Neural cell (in vitro differentiated cells): ENCODE results near the gene TTLL1. TPM values are rescaled to one million over a fixed set of nuclear protein-coding genes. Genes with fewer than 3 reads are reported as not detected.
"Not testable (repeated sequence)": the region's sequence is repeated elsewhere in the genome, so short reads cannot be mapped to it uniquely, and the experiment has no call there.

Experiments
- H2AFZ ChIP-seq: fragments of 200-600, 300-800 bp; sonication (generic), shearing (Covaris generic); 2 replicates; pipeline ENCODE4 v1.6.0; 2014; ENCODE audit warnings: low read depth, mild to moderate bottlenecking, antibody characterized with exemption, low read length, moderate library complexity
- H3F3A ChIP-seq: fragments of 200-600 bp; shearing (Covaris generic); 2 replicates; pipeline ENCODE4 v1.6.1; 2016; ENCODE audit warnings: mild to moderate bottlenecking, moderate library complexity, mixed read lengths, antibody characterized with exemption, low read length; ENCODE audit not compliant: insufficient read depth, poor library complexity, severe bottlenecking
- H3K27ac ChIP-seq: fragments of 200-600, 300-800 bp; sonication (generic), shearing (Covaris generic); 2 replicates; pipeline ENCODE4 v1.5.1; 2014; ENCODE audit warnings: mild to moderate bottlenecking, low read length, moderate library complexity
- H3K27me3 ChIP-seq: fragments of 300-800, 200-600 bp; sonication (generic), shearing (Covaris generic); 2 replicates; pipeline ENCODE4 v1.6.0; 2014; ENCODE audit warnings: mild to moderate bottlenecking, low read depth, low read length, moderate library complexity; ENCODE audit not compliant: insufficient read depth
- H3K36me3 ChIP-seq: fragments of 300-800, 200-600 bp; sonication (generic), shearing (Covaris generic); 2 replicates; pipeline ENCODE4 v1.5.1; 2014; ENCODE audit warnings: mild to moderate bottlenecking, antibody characterized with exemption, low read length, moderate library complexity; ENCODE audit not compliant: insufficient read depth
- H3K4me2 ChIP-seq: fragments of 300-800, 200-600 bp; sonication (generic), shearing (Covaris generic); 2 replicates; pipeline ENCODE4 v1.6.0; 2014; ENCODE audit warnings: mild to moderate bottlenecking, low read length
- H3K4me3 ChIP-seq: fragments of 300-800, 200-600 bp; sonication (generic), shearing (Covaris generic); 2 replicates; pipeline ENCODE4 v1.5.1; 2014; ENCODE audit warnings: mild to moderate bottlenecking, low read length, moderate library complexity
- H3K79me2 ChIP-seq: fragments of 200-600 bp; shearing (Covaris generic); replicated peaks from 2 replicates; pipeline ENCODE4 v1.6.0; 2014; ENCODE audit warnings: mild to moderate bottlenecking, low read length, moderate library complexity; ENCODE audit not compliant: insufficient read depth
- H3K9ac ChIP-seq: fragments of 300-800, 200-600 bp; sonication (generic), shearing (Covaris generic); 2 replicates; pipeline ENCODE4 v1.6.1; 2016; ENCODE audit warnings: mild to moderate bottlenecking, low read length, mixed read lengths
- H3K9me2 ChIP-seq: fragments of 200-600 bp; shearing (Covaris generic); 2 replicates; pipeline ENCODE4 v1.6.1; 2016; ENCODE audit warnings: mild to moderate bottlenecking, low read length, mixed read lengths; ENCODE audit not compliant: insufficient read depth
- H3K9me3 ChIP-seq: fragments of 200-600, 300-800 bp; sonication (generic), shearing (Covaris generic); 2 replicates; pipeline ENCODE4 v1.6.1; 2016; ENCODE audit warnings: mild to moderate bottlenecking, mixed run types, low read length, moderate library complexity, mixed read lengths
- H4K20me1 ChIP-seq: fragments of 200-600 bp; shearing (Covaris generic); 2 replicates; pipeline ENCODE4 v1.6.1; 2016; ENCODE audit warnings: mild to moderate bottlenecking, mixed run types; ENCODE audit not compliant: insufficient read depth
- EP300 ChIP-seq: fragments of 450-650 bp; conservative IDR thresholded peaks from 2 replicates; pipeline ENCODE4 v1.6.1; 2014; ENCODE audit warnings: antibody characterized with exemption, mild to moderate bottlenecking, moderate library complexity; ENCODE audit not compliant: poor library complexity, severe bottlenecking
- EZH2 ChIP-seq: fragments of 200-600, 300-800 bp; shearing (Covaris generic), sonication (generic); IDR thresholded peaks from 2 replicates; pipeline ENCODE4 v1.6.1; 2014; ENCODE audit warnings: antibody characterized with exemption, low read length, borderline replicate concordance, mild to moderate bottlenecking; ENCODE audit not compliant: insufficient read depth, poor library complexity, severe bottlenecking
- MXI1 ChIP-seq: fragments of 450-650 bp; conservative IDR thresholded peaks from 2 replicates; pipeline ENCODE4 v1.6.1; 2014; ENCODE audit warnings: antibody characterized with exemption, mild to moderate bottlenecking; ENCODE audit not compliant: poor library complexity, severe bottlenecking
- POLR2AphosphoS5 ChIP-seq: IDR thresholded peaks from 2 replicates; pipeline ENCODE4 v1.6.1; 2012
- RAD21 ChIP-seq: fragments of 450-650 bp; conservative IDR thresholded peaks from 2 replicates; pipeline ENCODE4 v1.6.1; 2014; ENCODE audit warnings: antibody characterized with exemption, mild to moderate bottlenecking, moderate library complexity
- SMC3 ChIP-seq: fragments of 450-650 bp; conservative IDR thresholded peaks from 2 replicates; pipeline ENCODE4 v1.6.1; 2014; ENCODE audit warnings: antibody characterized with exemption, mild to moderate bottlenecking, moderate library complexity; ENCODE audit not compliant: poor library complexity
- TAF1 ChIP-seq: IDR thresholded peaks from 2 replicates; pipeline ENCODE4 v1.6.1; 2012; ENCODE audit warnings: low read depth
- polyA plus RNA-seq: library from polyadenylated mRNA; depleted of rRNA; stranded (reverse); fragments of >200 nt; gene quantifications from 2 replicates; pipeline ENCODE4 v1.2.3, GENCODE V29; 2014
- TF ChIP-seq, protein P1 (sequence below): fragments of 450-650 bp; IDR thresholded peaks from 2 replicates; pipeline ENCODE4 v1.5.1; 2014; ENCODE audit warnings: antibody characterized with exemption, mild to moderate bottlenecking, moderate library complexity; ENCODE audit not compliant: poor library complexity, severe bottlenecking
- TF ChIP-seq, protein P2 (sequence below): IDR thresholded peaks from 2 replicates; pipeline ENCODE4 v1.6.1; 2012; ENCODE audit warnings: borderline replicate concordance

The TTLL1 gene
- polyA plus RNA-seq, 1 donor from 2014 or later = 36.3 TPM

DNA sequence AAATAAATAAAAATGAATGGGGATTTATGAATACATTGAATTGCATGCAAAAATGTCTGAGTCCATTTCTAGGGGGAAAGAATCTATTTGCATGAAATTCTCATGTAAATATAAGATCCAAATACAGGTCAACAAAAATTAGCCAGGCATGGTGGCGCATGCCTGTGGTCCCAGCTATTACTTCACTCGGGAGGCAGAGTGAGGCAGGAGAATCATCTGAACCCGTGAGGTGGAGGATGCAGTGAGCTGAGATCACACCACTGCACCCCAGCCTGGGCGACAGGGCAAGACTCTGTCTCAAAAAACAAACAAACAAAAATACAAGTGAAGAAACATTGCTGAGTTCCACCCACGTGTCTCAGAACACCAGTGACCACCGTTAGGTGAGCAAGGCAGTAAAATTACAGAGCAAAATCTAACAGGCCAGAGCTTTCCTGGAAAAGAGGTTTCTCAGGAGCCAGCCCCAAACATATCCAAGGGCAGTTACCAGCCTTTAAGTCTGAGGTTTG is 91.6 kb downstream of the TTLL1 start:
- Histone ChIP-seq H3K9me3 (peaks cover 3% of the 10 kb centered on the region), H3K4me2 (no peak overlapping the region), H3K79me2 (peaks cover 14% of the 10 kb centered on the region), H3F3A (no peaks in the 10 kb centered on the region), H3K27ac (no peak overlapping the region), H3K9me2 (no peaks in the 10 kb centered on the region), H3K4me3 (no peak overlapping the region), H3K27me3 (no peaks in the 10 kb centered on the region), H2AFZ (no peak overlapping the region), H3K36me3 (no peaks in the 10 kb centered on the region), H4K20me1 (no peaks in the 10 kb centered on the region), H3K9ac (no peak overlapping the region)
- no peak for TF ChIP-seq EZH2
- no peak for TF ChIP-seq EP300
- no peak for TF ChIP-seq RAD21
- TF ChIP-seq MXI1 = no peak
- TF ChIP-seq, protein P1, sequence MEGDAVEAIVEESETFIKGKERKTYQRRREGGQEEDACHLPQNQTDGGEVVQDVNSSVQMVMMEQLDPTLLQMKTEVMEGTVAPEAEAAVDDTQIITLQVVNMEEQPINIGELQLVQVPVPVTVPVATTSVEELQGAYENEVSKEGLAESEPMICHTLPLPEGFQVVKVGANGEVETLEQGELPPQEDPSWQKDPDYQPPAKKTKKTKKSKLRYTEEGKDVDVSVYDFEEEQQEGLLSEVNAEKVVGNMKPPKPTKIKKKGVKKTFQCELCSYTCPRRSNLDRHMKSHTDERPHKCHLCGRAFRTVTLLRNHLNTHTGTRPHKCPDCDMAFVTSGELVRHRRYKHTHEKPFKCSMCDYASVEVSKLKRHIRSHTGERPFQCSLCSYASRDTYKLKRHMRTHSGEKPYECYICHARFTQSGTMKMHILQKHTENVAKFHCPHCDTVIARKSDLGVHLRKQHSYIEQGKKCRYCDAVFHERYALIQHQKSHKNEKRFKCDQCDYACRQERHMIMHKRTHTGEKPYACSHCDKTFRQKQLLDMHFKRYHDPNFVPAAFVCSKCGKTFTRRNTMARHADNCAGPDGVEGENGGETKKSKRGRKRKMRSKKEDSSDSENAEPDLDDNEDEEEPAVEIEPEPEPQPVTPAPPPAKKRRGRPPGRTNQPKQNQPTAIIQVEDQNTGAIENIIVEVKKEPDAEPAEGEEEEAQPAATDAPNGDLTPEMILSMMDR = no peak
- no peak for TF ChIP-seq POLR2AphosphoS5

DNA sequence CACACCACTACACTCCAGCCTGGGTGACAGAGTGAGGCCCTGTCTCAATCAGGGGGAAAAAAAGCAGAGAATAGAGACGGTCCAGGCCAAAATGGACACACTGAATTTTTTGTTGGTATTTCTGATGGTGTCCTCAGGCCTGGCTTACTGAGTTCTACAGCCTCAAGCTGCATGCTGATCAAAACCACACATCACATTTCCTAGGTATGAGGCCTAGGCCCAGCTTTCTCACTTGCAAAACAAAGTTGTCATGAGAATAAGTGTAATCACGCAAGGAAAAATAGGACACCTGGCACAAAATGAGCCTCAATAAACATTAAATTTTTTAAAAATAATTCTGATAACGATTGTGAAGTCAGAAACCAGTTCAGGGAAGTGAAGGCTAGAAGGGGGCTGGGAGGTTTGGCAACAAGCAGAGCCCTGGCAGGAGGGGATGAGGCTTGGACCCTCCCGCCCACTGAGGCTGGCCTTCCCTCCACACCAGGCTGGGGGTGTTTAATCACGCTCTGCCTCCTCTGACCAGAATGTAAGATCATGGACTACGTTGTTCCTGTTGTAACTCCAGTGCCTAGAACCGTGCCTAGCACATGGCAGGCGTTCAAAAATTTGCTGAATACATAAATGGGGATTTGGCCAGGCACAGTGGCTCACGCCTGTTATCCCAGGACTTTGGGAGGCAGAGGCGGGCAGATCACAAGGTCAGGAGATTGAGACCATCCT is 92.4 kb downstream of the TTLL1 start:
- H4K20me1 ChIP-seq = no peaks in the 10 kb centered on the region
- H2AFZ ChIP-seq = no peak overlapping the region
- no peaks in the 10 kb centered on the region for H3F3A ChIP-seq
- H3K36me3 ChIP-seq = no peaks in the 10 kb centered on the region
- H3K9ac ChIP-seq = no peak overlapping the region
- H3K4me2 ChIP-seq = no peak overlapping the region
- no peak overlapping the region for H3K4me3 ChIP-seq
- no peaks in the 10 kb centered on the region for H3K27me3 ChIP-seq
- no peaks in the 10 kb centered on the region for H3K9me2 ChIP-seq
- no peak for TF ChIP-seq SMC3
- TF ChIP-seq POLR2AphosphoS5 = no peak
- TF ChIP-seq, protein P1 = no peak
- TF ChIP-seq, protein P2, sequence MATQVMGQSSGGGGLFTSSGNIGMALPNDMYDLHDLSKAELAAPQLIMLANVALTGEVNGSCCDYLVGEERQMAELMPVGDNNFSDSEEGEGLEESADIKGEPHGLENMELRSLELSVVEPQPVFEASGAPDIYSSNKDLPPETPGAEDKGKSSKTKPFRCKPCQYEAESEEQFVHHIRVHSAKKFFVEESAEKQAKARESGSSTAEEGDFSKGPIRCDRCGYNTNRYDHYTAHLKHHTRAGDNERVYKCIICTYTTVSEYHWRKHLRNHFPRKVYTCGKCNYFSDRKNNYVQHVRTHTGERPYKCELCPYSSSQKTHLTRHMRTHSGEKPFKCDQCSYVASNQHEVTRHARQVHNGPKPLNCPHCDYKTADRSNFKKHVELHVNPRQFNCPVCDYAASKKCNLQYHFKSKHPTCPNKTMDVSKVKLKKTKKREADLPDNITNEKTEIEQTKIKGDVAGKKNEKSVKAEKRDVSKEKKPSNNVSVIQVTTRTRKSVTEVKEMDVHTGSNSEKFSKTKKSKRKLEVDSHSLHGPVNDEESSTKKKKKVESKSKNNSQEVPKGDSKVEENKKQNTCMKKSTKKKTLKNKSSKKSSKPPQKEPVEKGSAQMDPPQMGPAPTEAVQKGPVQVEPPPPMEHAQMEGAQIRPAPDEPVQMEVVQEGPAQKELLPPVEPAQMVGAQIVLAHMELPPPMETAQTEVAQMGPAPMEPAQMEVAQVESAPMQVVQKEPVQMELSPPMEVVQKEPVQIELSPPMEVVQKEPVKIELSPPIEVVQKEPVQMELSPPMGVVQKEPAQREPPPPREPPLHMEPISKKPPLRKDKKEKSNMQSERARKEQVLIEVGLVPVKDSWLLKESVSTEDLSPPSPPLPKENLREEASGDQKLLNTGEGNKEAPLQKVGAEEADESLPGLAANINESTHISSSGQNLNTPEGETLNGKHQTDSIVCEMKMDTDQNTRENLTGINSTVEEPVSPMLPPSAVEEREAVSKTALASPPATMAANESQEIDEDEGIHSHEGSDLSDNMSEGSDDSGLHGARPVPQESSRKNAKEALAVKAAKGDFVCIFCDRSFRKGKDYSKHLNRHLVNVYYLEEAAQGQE = no peak
- TF ChIP-seq MXI1 = no peak
- no peak for TF ChIP-seq TAF1
- no peak for TF ChIP-seq EP300
- TF ChIP-seq EZH2 = no peak
- no peak for TF ChIP-seq RAD21
- H3K9me3 ChIP-seq = peaks cover 3% of the 10 kb centered on the region
- no peak overlapping the region for H3K27ac ChIP-seq
- peaks cover 14% of the 10 kb centered on the region for H3K79me2 ChIP-seq

DNA sequence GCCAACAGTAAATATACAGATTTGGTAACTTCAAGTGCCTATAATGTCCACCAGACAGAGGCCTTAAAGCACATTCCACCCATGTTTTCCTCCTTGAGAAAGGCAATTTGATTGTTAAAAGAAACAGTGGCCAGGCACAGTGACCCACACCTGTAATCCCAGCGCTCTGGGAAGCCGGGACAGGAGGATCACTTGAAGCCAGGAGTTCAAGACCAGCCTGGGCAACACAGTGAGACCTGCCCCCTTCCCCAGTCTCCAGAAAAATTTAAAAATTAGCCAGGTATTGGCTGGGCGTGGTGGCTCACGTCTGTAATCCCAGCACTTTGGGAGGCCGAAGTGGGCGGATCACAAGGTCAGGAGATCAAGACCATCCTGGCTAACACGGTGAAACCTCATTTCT is 93.5 kb downstream of the TTLL1 start:
- not testable (repeated sequence) for H3K9me2 ChIP-seq, H3K27ac ChIP-seq, H3K9me3 ChIP-seq, H3K9ac ChIP-seq, H3K4me2 ChIP-seq, H2AFZ ChIP-seq, H3K4me3 ChIP-seq, H3K36me3 ChIP-seq, H4K20me1 ChIP-seq, H3K27me3 ChIP-seq, H3F3A ChIP-seq
- peaks cover 11% of the 10 kb centered on the region for H3K79me2 ChIP-seq
